Measurements from ENCODE around the gene SPTBN5. TPM values are rescaled to one million over a fixed set of nuclear protein-coding genes. Genes with fewer than 3 reads are reported as not detected.

The SPTBN5 gene
- total and polyA plus RNA-seq, 10 of the 15 experiments (the other 5 are each of a cell fraction or from before 2014, with no cell fraction given) = under 0.01 to 0.18 (median 0.04) TPM; not detected in 4

DNA sequence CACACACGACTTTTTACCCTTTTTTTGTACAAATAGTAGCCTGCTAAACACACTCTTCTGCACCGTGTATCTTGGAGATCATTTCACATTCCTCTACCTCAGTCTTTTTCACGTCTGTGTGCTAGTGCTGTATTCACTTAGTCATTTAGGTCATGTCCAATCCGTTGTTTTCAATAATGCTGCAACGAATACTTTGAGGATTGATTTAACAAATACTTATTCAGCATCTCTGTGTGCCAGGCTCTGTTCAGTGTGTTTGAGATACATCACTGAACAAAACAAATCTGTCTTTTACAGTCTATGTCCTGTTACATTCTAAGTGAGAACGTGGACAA, 65.1 kb downstream of the SPTBN5 start:
- Histone ChIP-seq H3K4me2 (ENCODE audit: control insufficient read depth, insufficient read depth) (peak overlapping the region; percentile 72), H2AFZ (ENCODE audit: control insufficient read depth, low read depth, low read length) (no peak overlapping the region), H3K9ac (ENCODE audit: control insufficient read depth, insufficient read depth, low read length) (no peak overlapping the region), H3K9me3 (replicated peaks; ENCODE audit: control insufficient read depth, insufficient read depth, low read length) (no peaks in the 10 kb centered on the region), H3K4me3 (peak overlapping the region; percentile 85), H3K4me1 (ENCODE audit: control insufficient read depth, insufficient read depth, low read length) (no peaks in the 10 kb centered on the region), H4K20me1 (ENCODE audit: control insufficient read depth, insufficient read depth) (no peaks in the 10 kb centered on the region; the same call in 1 of the 2 replicates), H3K36me3 (ENCODE audit: control insufficient read depth in 2 of 2, insufficient read depth in 2 of 2, low read length in 1 of 2) (peaks cover 2 to 3% of the 10 kb centered on the region in 2 experiments; a peak in 3 of 4 replicates), H3K27ac (ENCODE audit: control insufficient read depth, insufficient read depth) (no peak overlapping the region), H3K27me3 (replicated peaks in 1 of 2; ENCODE audit: control insufficient read depth in 2 of 2, insufficient read depth in 2 of 2, low read length in 1 of 2) (no peaks in the 10 kb centered on the region), H3K79me2 (ENCODE audit: control insufficient read depth, insufficient read depth, low read length) (no peaks in the 10 kb centered on the region)
- ATAC-seq = no peak
- intact Hi-C loops (cut with micrococcal nuclease; ENCODE audit: unreplicated experiment) = loop anchor here (5.0 kb wide), 2 partner anchors 74 to 144 kb away; partner anchors contain the start of gene EHD4
- CTCF ChIA-PET = interaction anchor here (2.5 kb wide), 1 partner anchor 55 kb away, joined by 12 read pairs; the partner anchor contains the start of gene MAPKBP1
- no TSS peak for BruUV-seq (replicated peaks)
- no peak for DNase-seq (ENCODE audit: low read depth, low spot score)
- in situ Hi-C loops (cut with MboI) = no loop called here
- SMC1A ChIA-PET (ENCODE audit: uncharacterized antibody, unreplicated experiment) = interaction anchor here (0.9 to 3.0 kb wide), 4 partner anchors 9 to 144 kb away, joined by 3 to 7 read pairs (median 3); partner anchors contain the start of gene MAPKBP1
- peak; percentile 78 for FAIRE-seq
- 5% methylated on average over 6 of the region's 6 CpGs for WGBS (ENCODE audit: insufficient coverage, insufficient replicate concordance, low lambda C conversion rate, missing lambda C conversion rate)
- POLR2A ChIA-PET = no interaction called here
- RAD21 ChIA-PET (ENCODE audit: unreplicated experiment) = interaction anchor here (1.1 kb wide), 1 partner anchor 56 kb away, joined by 3 read pairs; no protein-coding TSS in a partner anchor
- no peak for TF ChIP-seq TAF1 (IDR thresholded peaks at IDR 0.05; ENCODE audit: borderline replicate concordance, low read depth, low read length)
- TF ChIP-seq, protein P1, sequence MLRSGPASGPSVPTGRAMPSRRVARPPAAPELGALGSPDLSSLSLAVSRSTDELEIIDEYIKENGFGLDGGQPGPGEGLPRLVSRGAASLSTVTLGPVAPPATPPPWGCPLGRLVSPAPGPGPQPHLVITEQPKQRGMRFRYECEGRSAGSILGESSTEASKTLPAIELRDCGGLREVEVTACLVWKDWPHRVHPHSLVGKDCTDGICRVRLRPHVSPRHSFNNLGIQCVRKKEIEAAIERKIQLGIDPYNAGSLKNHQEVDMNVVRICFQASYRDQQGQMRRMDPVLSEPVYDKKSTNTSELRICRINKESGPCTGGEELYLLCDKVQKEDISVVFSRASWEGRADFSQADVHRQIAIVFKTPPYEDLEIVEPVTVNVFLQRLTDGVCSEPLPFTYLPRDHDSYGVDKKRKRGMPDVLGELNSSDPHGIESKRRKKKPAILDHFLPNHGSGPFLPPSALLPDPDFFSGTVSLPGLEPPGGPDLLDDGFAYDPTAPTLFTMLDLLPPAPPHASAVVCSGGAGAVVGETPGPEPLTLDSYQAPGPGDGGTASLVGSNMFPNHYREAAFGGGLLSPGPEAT (IDR thresholded peaks at IDR 0.05; ENCODE audit: low read depth) = no peak
- TF ChIP-seq, protein P2, sequence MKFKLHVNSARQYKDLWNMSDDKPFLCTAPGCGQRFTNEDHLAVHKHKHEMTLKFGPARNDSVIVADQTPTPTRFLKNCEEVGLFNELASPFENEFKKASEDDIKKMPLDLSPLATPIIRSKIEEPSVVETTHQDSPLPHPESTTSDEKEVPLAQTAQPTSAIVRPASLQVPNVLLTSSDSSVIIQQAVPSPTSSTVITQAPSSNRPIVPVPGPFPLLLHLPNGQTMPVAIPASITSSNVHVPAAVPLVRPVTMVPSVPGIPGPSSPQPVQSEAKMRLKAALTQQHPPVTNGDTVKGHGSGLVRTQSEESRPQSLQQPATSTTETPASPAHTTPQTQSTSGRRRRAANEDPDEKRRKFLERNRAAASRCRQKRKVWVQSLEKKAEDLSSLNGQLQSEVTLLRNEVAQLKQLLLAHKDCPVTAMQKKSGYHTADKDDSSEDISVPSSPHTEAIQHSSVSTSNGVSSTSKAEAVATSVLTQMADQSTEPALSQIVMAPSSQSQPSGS (IDR thresholded peaks at IDR 0.05; ENCODE audit: low read length) = no peak
- TF ChIP-seq ZZZ3 (IDR thresholded peaks at IDR 0.05; ENCODE audit: control insufficient read depth, insufficient read length, low read depth) = no peak
- no peak for TF ChIP-seq NFYA (IDR thresholded peaks at IDR 0.05; ENCODE audit: borderline replicate concordance, low read depth, low read length)
- no peak for TF ChIP-seq MXI1 (IDR thresholded peaks at IDR 0.05; ENCODE audit: low read depth, low read length)
- TF ChIP-seq, protein P3, sequence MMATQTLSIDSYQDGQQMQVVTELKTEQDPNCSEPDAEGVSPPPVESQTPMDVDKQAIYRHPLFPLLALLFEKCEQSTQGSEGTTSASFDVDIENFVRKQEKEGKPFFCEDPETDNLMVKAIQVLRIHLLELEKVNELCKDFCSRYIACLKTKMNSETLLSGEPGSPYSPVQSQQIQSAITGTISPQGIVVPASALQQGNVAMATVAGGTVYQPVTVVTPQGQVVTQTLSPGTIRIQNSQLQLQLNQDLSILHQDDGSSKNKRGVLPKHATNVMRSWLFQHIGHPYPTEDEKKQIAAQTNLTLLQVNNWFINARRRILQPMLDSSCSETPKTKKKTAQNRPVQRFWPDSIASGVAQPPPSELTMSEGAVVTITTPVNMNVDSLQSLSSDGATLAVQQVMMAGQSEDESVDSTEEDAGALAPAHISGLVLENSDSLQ (IDR thresholded peaks at IDR 0.05) = no peak
- no peak for TF ChIP-seq MTA2 (IDR thresholded peaks at IDR 0.05; ENCODE audit: low read depth)
- no peak for TF ChIP-seq NFIC (IDR thresholded peaks at IDR 0.05; ENCODE audit: low read depth, low read length)
- no peak for TF ChIP-seq TBL1XR1 (IDR thresholded peaks at IDR 0.05; ENCODE audit: low read depth, low read length)
- no peak for TF ChIP-seq CBX5 (IDR thresholded peaks at IDR 0.05; ENCODE audit: low read depth)
- TF ChIP-seq, protein P4, sequence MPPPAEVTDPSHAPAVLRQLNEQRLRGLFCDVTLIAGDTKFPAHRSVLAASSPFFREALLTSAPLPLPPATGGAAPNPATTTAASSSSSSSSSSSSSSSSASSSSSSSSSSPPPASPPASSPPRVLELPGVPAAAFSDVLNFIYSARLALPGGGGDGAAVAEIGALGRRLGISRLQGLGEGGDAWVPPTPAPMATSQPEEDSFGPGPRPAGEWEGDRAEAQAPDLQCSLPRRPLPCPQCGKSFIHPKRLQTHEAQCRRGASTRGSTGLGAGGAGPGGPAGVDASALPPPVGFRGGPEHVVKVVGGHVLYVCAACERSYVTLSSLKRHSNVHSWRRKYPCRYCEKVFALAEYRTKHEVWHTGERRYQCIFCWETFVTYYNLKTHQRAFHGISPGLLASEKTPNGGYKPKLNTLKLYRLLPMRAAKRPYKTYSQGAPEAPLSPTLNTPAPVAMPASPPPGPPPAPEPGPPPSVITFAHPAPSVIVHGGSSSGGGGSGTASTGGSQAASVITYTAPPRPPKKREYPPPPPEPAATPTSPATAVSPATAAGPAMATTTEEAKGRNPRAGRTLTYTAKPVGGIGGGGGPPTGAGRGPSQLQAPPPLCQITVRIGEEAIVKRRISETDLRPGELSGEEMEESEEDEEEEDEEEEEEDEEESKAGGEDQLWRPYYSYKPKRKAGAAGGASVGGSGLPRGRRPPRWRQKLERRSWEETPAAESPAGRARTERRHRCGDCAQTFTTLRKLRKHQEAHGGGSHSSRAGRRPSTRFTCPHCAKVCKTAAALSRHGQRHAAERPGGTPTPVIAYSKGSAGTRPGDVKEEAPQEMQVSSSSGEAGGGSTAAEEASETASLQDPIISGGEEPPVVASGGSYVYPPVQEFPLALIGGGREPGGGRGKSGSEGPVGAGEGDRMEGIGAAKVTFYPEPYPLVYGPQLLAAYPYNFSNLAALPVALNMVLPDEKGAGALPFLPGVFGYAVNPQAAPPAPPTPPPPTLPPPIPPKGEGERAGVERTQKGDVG (CRISPR knock-in tag; IDR thresholded peaks at IDR 0.05) = no peak

All from GM12878 (cell line).